Tibial artery (tissue), 4 donors: Measurements from ENCODE around the gene NEDD8.
"Not testable (repeated sequence)": the region's sequence is repeated elsewhere in the genome, so short reads cannot be mapped to it uniquely, and the experiment has no call there.

Experiments
- DNase-seq, 2 donors: peaks; one replicate each; pipeline ENCODE4 v3.0.0-alpha.2; 2019
- H3K27ac ChIP-seq, 2 donors: fragments of 200-600 bp; sonication (generic) in 1 of 2; 1 replicate in 1 of 2; 2 replicates in 1 of 2; pipeline ENCODE4 v1.5.1; 2018 to 2019; ENCODE audit warnings: mild to moderate bottlenecking in 1 of 2
- H3K27me3 ChIP-seq, 2 donors: fragments of 200-600 bp; sonication (generic) in 1 of 2; one replicate each; pipeline versions ENCODE4 v1.5.1 to v1.6.0; 2016 to 2019
- H3K36me3 ChIP-seq, 3 donors: fragments of 200-600 bp; sonication (generic) in 2 of 3; one replicate each; pipeline ENCODE4 v1.5.1; 2016 to 2019; ENCODE audit warnings: mild to moderate bottlenecking in 2 of 3
- H3K4me1 ChIP-seq, 4 donors: fragments of 200-600 bp; sonication (generic) in 2 of 4; 1 replicate in 3 of 4; 2 replicates in 1 of 4; pipeline ENCODE4 v1.5.1; 2016 to 2019
- H3K4me3 ChIP-seq, 2 donors: fragments of 200-600 bp; sonication (generic) in 1 of 2; 1 replicate in 1 of 2; 2 replicates in 1 of 2; pipeline ENCODE4 v1.5.1; 2018 to 2019; ENCODE audit warnings: mild to moderate bottlenecking in 2 of 2
- H3K9me3 ChIP-seq, 3 donors: fragments of 200-600 bp; sonication (generic) in 1 of 3; one replicate each; pipeline ENCODE4 v1.5.1; 2016 to 2019
- CTCF ChIP-seq, 2 experiments: fragments of 200-600 bp in 1 of 2; fragments of 450-650 bp in 1 of 2; IDR thresholded peaks; one replicate each; pipeline ENCODE4 v1.5.1; 2017 to 2019; ENCODE audit warnings: antibody characterized with exemption in 2 of 2, mild to moderate bottlenecking in 1 of 2, moderate library complexity in 1 of 2
- intact Hi-C: fragments of 100-400 bp; cut with DNase I; formaldehyde crosslinking; loops from one replicate; pipeline ENCODE4 v1.15.0; 2023; ENCODE audit warnings: low total_unique reads

The NEDD8 gene

GRCh38 chr14:24250354-24250753 is 18.2 kb upstream of the NEDD8 start:
- DNase-seq: peak in 1 of 2 donors; percentile 46
- no peak for TF ChIP-seq CTCF (IDR thresholded peaks at IDR 0.05)
- Histone ChIP-seq H3K4me3 (no peak overlapping the region), H3K4me1 (no peaks in the 10 kb centered on the region), H3K27me3 (no peaks in the 10 kb centered on the region), H3K9me3 (no peaks in the 10 kb centered on the region), H3K36me3 (peaks cover 0 to 27% (median 0%) of the 10 kb centered on the region in 3 donors), H3K27ac (no peak overlapping the region)
- intact Hi-C loops: no loop called here

- no peak overlapping the region for H3K27ac ChIP-seq
- H3K4me3 ChIP-seq: no peak overlapping the region
- H3K27me3 ChIP-seq: no peaks in the 10 kb centered on the region
- no peak for TF ChIP-seq CTCF (IDR thresholded peaks at IDR 0.05)
- peaks cover 0 to 17% (median 0%) of the 10 kb centered on the region in 3 donors for H3K36me3 ChIP-seq
- no peaks in the 10 kb centered on the region for H3K9me3 ChIP-seq
- peak in 1 of 2 donors; percentile 33 for DNase-seq
- no peaks in the 10 kb centered on the region for H3K4me1 ChIP-seq
- intact Hi-C loops: loop anchor here (10.0 kb wide), 1 partner anchor 185 kb away; no protein-coding TSS in a partner anchor
Measured at GRCh38 chr14:24249230-24250021, 17.3 kb upstream of the NEDD8 start.

- intact Hi-C loops: loop anchor here (10.0 kb wide), 1 partner anchor 187 kb away; no protein-coding TSS in a partner anchor
- H3K4me3 ChIP-seq: no peak overlapping the region
Measured at GRCh38 chr14:24247422-24247821, 15.3 kb upstream of the NEDD8 start.

GRCh38 chr14:24246765-24247212 is 14.6 kb upstream of the NEDD8 start:
- Histone ChIP-seq H3K27me3 (no peaks in the 10 kb centered on the region), H3K4me1 (peaks cover 0 to 11% (median 7%) of the 10 kb centered on the region in 4 donors), H3K27ac (no peak overlapping the region), H3K4me3 (no peak overlapping the region), H3K36me3 (peaks cover 0 to 4% (median 0%) of the 10 kb centered on the region in 3 donors), H3K9me3 (no peaks in the 10 kb centered on the region)
- DNase-seq: peak in 1 of 2 donors; percentile 15
- intact Hi-C loops: loop anchor here (10.0 kb wide), 1 partner anchor 188 kb away; no protein-coding TSS in a partner anchor
- no peak for TF ChIP-seq CTCF (IDR thresholded peaks at IDR 0.05)

More at GRCh38 chr14:24247422-24247821, 15.3 kb upstream of the NEDD8 start:
- peaks cover 0 to 5% (median 0%) of the 10 kb centered on the region in 3 donors for H3K36me3 ChIP-seq
- peak in 1 of 2 donors; percentile 10 for DNase-seq
- H3K4me1 ChIP-seq: peaks cover 0 to 10% (median 7%) of the 10 kb centered on the region in 4 donors
- no peaks in the 10 kb centered on the region for H3K27me3 ChIP-seq
- TF ChIP-seq CTCF (IDR thresholded peaks at IDR 0.05): no peak
- no peak overlapping the region for H3K27ac ChIP-seq
- no peaks in the 10 kb centered on the region for H3K9me3 ChIP-seq

GRCh38 chr14:24245350-24245749 is 13.2 kb upstream of the NEDD8 start:
- intact Hi-C loops: loop anchor here (10.0 kb wide), 1 partner anchor 189 kb away; no protein-coding TSS in a partner anchor
- not testable (repeated sequence) for H3K9me3 ChIP-seq

GRCh38 chr14:24243336-24243836 is 11.2 kb upstream of the NEDD8 start:
- DNase-seq: no peak

More at GRCh38 chr14:24245350-24245749, 13.2 kb upstream of the NEDD8 start:
- H3K4me1 ChIP-seq: peaks cover 0 to 26% (median 21%) of the 10 kb centered on the region in 4 donors
- H3K27ac ChIP-seq, H3K27me3 ChIP-seq, H3K4me3 ChIP-seq: not testable (repeated sequence)
- peaks cover 8 to 13% (median 8%) of the 10 kb centered on the region in 3 donors for H3K36me3 ChIP-seq
- peak in 1 of 2 donors; percentile 39 for DNase-seq

More at GRCh38 chr14:24243336-24243836, 11.2 kb upstream of the NEDD8 start:
- peaks cover 0 to 43% (median 33%) of the 10 kb centered on the region in 4 donors for H3K4me1 ChIP-seq
- TF ChIP-seq CTCF (IDR thresholded peaks at IDR 0.05): no peak
- H3K4me3 ChIP-seq: peak overlapping the region; percentile 68 to 90
- H3K27ac ChIP-seq: peak overlapping the region; percentile 92 to 93
- no peaks in the 10 kb centered on the region for H3K27me3 ChIP-seq
- H3K9me3 ChIP-seq: no peaks in the 10 kb centered on the region
- intact Hi-C loops: loop anchor here (5.0 to 10.0 kb wide), 3 partner anchors 54 to 191 kb away; partner anchors contain the start of genes DHRS1 and NOP9
- peaks cover 18 to 29% (median 27%) of the 10 kb centered on the region in 3 donors for H3K36me3 ChIP-seq
